ENCODE results near the gene UNC45B.
"Not testable (repeated sequence)": the region's sequence is repeated elsewhere in the genome, so short reads cannot be mapped to it uniquely, and the experiment has no call there.

The UNC45B gene

DNA sequence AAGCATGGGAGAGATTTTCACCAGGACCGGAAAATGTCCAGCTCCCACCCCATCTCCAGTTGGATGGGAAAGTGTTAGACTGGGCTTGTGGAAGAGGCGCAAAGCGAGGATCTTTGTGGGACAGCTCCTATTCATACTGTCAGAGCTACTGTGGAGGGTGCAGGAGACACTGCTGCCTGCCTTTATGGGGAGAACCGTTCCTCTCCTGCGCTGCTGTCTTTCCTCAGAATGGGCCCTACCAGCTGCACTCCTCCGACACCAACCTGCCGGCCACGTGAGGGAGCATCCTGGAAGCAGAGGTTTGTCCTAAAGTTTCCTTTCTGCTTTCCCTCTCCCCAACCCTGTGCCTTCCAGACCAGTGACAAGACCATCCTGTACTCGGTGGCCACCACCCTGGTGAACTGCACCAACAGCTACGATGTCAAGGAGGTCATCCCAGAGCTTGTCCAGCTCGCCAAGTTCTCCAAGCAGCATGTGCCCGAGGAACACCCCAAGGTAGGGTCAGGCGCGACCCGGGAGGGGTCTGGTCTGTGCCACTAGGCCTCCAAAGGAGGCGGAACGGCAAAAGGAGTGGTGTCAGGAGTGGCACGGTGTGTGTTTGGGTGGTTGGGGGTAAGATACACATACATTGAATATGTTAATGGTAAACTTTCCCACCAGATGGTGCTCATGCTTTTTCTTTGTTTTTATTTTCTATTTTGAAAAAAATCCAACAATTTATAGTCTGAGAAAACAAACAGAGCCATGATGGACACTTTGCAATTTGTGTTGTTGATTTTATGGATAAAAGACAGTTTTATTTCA, 23.6 kb downstream of the UNC45B start:
- no peak for DNase-seq

DNA sequence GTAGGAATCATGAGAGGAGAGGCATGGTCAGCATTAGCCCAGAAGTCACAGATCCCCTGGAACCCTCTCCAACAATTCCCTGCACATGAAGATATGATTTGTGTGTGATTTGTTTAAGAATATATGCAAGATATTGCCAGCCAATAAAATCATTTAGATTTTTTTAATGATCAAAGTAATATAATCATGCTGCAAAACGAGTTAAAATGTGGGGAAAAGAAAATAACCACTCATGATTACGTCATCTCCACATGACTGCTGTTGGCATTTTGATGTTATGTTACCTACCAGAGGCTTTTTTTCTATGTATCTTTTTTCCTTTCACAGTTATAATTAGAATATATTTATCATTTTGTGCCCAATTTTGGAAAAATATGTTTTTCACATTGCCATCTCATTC, 24.2 kb downstream of the UNC45B start:
- no peak for DNase-seq

DNA sequence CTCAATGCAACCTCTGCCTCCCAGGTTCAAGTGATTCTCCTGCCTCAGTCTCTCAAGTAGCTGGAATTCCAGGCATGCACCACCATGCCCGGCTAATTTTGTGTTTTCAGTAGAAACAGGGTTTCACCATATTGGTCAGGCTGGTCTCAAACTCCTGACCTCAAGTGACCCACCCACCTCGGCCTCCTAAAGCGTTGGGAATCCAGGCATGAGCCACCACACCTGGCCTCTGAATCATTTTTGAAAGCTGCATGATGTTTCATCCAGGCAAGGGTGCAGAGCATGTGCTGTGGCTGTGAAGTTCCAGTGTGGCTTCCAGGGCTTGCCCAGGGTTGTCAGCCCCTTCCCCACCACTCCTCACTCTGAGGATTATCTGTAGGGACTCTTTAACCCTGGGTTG, 24.7 kb downstream of the UNC45B start:
- DNase-seq = not testable (repeated sequence)

DNA sequence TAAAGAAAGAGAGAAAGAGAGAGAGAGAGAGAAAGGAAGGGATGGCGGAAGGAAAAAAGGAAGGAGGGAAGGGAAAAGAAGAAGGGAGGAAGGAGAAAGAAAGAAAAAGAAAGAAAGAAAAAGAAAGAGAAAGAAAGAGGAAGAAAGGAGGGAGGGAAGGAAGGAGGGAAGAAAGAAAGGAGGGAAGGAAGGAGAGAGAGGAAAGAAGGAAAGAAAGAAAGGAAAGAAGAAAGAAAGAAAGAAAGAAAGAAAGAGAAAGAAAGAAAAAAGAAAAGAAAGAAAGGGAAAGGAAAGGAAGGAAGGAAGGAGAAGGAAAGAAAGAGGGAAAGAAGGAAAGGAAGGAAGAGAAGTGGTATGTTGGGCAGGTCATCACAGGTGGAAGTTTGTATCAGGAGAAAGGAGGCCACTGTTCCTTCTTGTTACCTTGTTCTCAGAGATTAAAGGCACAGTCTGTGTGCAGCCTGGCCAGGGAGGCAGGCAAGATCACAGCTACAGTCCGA, 27.3 kb downstream of the UNC45B start:
- no peak for DNase-seq

DNA sequence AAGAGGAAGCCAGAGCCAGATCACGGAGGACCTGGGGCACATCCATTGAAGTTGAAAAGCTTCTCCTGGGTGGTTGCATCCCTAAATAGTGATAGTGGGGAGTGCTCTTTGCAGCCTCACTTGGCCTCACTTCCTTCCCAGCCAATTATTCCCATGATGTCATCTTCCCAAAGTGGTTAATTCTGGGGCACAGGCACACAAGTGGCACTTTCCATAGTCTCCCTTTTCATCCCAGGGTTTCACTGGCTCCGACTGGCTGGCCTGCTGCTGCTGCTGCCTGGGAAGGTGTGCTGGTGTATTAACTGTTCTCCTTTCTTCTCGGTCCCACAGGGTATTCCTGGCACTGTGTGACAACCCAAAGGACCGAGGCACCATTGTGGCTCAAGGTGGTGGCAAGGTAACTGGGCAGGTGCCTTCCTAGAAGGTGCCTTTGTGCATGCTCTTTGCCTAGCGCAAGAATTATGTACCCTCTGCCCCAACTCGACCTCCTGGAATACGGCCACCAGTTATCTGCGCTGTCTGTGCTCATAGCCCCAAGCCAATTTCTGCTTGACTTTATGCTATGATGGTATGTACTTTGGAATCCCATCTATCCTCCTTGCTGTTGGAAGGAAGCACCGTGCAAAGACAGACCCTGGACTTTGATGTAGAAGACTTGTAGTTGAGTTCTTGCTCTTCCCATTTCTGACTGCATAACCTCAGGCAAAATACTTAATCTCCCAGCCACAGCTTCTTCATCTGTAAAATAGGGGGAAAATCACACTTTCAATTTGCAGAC, 28.2 kb downstream of the UNC45B start:
- DNase-seq = no peak

DNA sequence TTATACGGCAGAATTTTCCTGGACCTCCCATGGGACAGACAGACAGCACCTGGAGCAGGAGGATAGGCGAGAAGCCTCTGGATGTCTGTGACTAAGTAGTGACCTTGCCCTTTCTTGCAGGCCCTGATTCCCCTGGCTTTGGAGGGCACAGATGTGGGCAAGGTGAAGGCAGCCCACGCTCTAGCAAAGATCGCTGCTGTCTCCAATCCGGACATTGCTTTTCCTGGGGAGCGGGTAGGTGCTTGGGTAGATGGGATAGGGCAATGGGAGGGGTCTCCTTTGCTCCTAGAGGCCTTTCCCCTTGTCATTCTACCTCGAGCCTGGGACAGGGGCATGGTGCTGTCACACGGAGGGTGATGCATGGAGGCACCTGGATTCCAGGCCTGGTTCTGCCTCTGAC, 29.3 kb downstream of the UNC45B start:
- DNase-seq = no peak

DNA sequence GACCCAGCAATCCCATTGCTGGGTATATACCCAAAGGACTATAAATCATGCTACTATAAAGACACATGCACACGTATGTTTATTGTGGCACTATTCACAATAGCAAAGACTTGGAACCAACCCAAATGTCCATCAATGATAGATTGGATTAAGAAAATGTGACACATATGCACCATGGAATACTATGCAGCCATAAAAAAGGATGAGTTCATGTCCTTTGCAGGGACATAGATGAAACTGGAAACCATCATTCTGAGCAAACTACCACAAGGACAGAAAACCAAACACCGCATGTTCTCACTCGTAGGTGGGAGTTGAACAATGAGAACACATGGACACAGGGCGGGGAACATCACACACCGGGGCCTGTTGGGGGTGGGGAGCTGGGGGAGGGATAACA, 31.8 kb downstream of the UNC45B start:
- DNase-seq = not testable (repeated sequence)

DNA sequence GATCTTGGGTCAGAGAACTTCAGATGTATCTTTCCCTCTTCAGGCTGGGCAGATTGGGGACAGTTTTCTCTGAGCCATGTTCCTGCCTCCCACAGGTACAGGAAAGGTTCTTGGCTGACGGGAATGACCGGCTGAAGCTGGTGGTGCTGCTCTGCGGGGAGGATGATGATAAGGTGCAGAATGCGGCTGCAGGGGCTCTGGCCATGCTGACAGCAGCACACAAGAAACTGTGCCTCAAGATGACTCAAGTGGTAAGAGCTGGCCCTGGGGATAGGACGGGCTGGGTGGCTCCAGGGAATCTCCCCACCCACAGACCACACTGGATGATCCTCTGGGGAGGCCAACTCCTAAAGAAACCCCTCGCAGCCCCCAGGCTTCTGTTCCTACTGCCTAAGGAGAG, 35.7 kb downstream of the UNC45B start:
- no peak for DNase-seq

DNA sequence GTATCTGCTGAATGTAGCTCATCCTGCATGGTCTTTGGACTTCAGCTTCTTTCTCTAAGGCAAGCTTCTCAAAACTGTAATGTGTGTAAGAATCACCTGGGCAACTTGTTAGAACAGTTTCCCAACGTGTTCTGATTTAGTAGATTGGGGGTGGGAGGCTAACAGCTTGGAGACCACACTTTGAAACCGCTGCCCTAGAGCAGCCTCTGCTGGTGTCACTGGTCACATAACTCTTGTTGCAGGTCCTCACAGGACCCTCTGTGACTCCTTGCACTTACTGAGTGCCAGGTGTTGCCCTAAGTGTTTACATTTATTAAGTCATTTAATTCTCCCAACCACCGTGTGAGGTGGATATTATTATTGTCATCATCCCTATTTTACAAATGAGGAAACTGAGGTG, 36.7 kb downstream of the UNC45B start:
- no peak for DNase-seq

DNA sequence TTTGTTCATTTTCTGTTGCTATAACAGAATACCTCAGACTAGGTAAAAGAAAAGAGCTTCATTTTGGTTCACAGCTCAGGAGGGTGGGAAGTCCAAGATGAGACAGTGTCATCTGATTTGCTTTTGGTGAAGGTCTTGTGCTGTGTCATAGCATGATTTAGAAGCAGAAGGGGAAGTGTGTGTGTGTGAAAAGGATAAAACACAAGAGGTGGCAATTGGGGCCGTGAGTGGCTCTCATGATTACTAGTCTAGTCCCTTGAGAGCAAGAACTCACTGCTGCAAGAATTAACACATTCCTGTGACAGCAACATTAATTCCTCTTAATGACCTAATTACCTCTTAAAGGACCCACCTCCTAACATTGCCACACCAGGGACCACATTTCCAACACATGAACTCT, 38.2 kb downstream of the UNC45B start:
- no peak for DNase-seq

DNA sequence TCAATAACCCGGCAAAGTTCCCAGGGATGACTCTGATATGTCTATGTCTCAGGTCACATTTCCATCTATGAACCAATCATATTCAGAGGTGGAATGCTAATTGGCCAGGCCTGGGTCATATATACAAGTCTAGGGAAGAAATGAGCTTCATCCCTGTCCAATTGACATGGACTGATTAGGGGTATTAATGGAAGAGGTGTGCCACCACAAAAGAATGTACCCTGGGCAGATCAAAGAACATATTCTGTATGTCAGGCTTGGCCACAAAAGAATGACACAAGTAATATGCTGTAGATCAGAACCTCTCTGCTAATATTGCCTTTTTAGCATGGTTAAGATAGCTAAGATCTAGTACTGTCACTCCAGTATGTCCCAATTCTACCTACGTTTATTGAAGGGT, 39.9 kb downstream of the UNC45B start:
- no peak for DNase-seq

DNA sequence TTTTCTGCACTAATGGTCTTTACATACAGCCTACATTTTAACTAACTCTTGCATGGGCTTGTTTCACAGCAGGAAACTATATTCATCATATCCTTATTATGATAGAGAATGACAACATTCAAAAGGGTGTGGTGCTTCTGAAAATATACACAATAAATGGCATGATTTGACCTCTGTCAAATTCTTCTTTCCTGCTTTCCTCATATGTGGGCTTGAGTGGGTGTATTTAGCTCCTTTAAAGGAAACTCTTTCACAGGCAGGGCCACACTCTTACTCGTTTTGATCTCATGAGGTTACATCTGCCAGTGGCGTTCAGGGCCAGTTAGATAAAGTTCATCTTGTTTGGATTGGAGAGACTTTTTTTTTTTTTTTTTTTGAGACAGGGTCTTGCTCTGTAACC, 40.5 kb downstream of the UNC45B start:
- DNase-seq = no peak

DNA sequence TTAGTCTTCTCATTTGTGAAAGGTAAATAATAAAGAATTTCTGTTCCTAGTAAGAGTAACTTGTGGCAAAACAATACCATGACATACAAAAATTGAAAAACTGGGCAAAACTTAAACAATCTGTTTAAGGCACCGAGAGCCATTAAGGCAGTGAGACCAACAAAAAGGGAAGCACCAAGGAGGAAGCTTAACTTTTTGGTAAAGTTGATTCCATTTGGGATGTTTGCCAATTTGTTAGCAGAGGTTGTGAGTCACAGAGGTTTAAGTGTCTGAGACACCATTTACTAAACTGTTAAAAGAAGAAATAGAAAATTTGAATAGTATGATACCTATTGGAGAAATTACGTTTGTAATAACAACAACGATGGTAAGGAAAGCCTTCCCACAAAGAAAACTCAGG, 41.7 kb downstream of the UNC45B start:
- no peak for DNase-seq

DNA sequence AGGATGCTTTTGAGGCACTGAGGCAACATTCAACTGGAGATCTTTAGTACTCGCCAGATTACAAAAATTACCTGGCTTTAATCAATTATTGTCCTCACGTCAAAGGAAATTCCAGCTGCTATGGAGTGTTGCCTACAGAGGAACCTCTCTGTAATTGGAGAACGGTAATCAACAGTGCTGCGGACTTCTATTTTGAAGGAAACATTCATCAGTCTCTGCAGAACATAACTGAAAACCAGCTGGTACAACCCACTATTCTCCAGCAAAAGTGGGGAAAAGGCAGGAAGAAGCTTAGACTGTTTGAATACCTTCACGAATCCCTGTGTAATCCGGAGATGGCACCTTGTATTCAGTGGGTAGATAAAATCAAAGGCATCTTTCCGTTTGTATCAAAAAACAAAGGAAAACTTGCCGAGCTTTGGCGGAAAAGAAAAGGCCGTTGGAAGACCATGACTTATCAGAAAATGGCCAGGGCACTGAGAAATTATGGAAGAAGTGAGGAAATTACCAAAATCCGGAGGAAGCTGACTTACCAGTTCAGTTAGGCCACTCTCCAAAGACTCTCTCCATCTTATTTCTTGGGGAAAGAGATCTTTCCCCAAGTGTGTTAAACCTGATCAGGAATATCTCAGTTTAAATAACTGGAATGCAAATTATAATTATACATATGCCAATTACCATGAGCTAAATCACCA, 43.5 kb downstream of the UNC45B start:
- DNase-seq = no peak

DNA sequence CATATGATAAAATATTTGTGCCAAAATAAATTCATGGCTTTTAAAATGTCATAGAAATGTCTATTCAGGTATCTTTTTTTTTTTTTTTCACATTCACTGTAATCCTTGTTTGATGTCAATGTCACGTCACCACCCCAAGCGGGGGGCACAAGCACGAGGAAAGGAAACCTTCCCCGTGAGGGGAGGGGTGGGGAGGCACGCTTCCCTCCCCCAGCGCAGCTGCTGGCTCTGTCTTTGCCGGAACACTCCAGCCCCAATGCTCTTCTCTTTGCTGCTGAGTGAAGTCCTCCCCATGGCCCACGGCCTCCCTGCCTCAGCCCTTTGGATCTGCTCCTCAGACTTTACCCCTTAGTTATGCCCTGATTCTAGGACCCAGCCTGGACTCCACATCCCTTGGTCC, 45.1 kb downstream of the UNC45B start:
- DNase-seq = peak; percentile 54

DNA sequence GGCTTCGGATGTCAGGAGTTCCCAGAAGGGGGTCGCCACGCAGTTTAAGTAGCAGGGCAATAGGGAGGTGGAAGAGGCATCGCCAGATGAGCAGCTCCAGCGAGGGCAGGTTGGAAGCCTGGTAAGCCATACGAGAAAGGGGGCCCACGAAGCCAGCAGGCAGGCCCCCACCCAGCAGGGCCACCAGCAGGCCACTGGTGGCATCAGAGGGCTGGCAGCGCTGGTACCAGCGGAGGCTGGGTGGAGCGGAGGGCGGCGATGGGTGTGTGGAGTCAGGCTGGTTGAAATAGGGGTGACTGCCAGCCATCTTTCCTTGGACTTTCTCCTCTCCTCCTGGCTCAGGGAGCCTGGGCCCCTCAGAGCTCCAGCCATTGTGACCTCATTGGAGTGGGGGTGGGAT, 46.4 kb downstream of the UNC45B start, which contains the start of gene SLC35G3:
TSS of gene SLC35G3 (minus strand) at position 393 of the 400 bp plus-strand sequence. CDS start at position 307, 86 bp downstream.
- DNase-seq = not testable (repeated sequence)

DNA sequence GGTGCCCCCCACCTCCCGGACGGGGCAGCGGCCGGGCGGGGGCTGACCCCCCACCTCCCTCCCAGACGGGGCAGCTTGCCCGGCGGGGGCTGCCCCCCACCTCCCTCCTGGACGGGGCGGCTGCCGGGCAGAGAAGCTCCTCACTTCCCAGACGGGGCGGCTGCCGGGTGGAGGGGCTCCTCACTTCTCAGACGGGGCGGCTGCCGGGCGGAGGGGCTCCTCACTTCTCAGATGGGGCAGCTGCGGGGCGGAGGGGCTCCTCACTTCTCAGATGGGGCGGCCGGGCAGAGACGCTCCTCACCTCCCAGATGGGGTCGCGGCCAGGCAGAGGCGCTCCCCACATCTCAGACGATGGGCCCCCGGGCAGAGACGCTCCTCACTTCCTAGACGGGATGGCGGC, 47.4 kb downstream of the UNC45B start:
- DNase-seq = not testable (repeated sequence)

DNA sequence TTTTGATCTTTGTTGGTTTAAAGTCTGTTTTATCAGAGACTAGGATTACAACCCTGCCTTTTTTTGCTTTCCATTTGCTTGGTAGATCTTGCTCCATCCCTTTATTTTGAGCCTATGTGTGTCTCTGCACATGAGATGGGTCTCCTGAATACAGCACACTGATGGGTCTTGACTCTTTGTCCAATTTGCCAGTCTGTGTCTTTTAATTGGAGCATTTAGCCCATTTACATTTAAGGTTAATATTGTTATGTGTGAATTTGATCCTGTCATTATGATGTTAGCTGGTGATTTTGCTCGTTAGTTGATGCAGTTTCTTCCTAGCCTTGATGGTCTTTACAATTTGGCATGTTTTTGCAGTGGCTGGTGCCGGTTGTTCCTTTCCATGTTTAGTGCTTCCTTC, 55.0 kb downstream of the UNC45B start:
- DNase-seq = not testable (repeated sequence)

DNA sequence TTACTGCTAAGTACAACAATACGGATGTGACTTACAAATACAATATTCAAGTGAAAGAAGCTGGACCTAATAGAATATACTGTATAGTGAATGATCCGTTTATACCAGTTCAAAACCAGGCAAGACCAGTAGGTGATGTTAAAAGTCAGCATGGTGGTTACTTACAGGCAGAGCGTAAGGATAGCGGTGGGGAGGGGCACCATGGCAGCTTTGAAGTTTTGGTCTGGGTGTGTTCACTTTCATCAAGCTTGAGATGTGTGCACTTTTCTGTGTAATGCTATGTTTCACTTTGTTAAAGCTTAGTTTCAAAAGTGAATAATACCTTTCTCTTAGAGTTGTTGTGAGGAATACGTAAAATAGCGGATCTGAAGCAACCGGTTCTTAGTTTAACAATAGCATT, 63.1 kb downstream of the UNC45B start:
- peak; percentile 21 for DNase-seq

DNA sequence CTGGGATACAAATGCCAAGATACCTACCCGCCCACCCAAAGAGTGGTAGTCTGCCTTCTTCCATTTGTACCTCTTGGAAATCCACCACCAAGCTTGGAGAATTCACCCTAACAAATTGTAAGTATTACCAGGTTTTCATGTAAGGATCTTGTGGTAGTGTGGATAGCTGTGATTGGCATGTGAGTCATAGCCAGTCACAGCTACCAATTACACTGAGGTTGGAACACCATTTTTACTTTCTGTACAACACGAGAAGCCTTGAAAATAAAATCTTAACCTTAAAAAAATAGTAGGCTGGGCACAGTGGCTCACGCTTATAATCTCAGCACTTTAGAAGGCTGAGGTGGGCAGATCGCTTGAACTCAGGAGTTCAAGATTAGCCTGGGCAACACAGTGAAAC, 65.1 kb downstream of the UNC45B start:
- DNase-seq = no peak

DNA sequence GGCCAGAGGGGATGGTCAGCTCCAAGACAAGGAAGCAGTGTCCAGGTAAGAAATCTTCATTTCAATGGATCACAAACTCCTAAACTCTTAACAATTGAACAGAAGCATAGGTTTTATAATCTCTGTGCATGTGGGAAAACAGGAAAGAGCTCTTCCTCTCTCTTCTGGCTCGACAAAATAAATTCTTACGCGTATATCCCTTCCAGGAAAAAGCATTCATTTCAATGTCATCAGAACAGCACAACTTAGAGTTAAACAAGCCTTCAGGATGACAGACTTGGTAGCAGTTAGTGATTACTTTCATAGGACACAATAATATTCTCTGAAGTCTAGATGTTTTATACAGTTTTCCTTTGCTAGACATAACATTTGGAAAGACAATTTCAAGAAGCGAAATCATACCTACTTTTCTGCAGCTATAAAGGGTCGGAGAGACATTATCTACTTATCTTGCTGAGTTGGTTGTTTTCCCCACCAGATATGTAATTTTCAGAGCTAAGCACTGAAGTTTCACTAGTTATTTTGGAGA, 65.9 kb downstream of the UNC45B start:
- no peak for DNase-seq

DNA sequence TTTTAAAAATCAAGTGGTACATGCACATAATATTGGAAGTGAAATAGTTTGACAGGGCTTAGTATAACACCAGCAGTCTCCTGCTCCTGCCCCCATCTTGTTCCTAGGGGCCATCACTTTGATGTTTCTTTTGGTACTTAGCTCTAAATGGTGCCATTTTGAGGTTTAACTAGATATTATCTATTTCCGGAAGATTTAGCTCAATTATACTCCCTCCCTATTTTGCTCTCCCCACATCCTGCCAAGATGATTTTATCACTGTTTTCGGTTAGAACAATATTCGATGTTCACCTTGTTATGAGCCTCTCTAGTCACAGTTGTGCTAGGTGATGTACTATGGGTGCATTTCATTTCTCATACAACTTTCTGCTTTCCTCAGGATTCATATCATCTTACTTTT, 66.6 kb downstream of the UNC45B start:
- DNase-seq = peak; percentile 16

DNA sequence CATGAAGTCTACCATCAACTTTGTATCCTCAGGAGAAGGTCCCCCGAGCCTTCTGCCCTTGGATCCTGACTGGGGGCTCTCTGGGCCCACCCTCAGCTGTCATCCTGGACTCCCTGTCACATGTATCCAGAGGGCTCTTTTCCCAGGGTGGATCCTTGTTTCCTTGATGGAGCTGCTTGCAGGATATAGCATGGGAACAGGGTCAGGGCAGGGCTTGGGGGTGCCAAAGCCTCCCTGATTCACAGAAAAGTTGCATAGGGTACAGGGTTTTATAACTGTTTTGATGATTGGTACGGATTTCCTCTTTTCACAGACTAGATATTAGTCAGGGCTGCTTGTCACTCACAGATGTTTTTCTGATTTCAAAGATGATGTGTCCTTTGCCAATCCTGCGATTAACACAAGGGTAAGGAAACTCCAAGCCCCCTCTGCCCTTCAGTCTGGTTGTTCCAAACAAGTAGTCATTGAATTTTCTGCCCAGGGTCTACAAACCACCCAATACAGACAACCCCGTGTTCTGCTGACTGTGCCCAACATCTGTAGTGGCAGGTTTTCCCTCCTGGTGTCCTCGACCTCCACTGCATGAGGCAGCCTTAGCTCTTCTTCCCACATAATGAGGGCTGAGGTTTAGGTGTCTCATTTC, 67.1 kb downstream of the UNC45B start:
- no peak for DNase-seq

All from CD4-positive, alpha-beta T cell treated with Interferon gamma for 1 hour (primary cell).